ENCODE data around the gene DAPK2.

DAPK2 gene

DNA sequence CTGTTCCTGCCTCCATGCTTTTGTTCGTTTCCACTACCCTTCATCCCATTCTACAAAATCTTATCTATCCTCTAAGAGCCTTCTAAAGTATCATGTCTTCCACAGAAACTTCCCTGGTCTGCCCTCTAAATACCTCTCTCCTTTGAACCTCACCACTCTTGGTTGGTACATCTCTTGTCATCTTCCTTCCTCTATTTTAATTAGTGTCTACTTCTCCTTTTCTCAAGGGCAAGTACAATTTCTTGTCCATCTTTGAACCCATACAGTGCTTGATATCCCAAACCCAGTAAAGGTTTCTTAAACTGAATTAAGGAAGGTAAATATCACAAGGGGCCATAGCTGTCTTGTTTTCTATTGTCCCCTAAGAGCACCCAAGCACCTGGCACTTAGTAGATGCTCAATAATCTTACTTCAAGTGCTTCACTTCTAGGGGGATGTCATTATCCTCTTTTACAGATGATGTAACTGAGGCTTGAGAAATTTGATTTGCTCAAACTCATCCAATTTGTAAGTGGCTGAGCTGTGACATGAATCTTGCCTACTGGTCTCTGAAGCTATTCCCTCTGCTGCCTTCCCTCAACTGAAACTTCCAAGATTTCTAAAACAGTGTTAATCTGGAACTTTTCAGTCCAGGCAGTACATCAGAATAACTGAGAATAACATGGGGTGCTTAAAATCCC lies 2.6 kb upstream of the DAPK2 start:
- in situ Hi-C loops (cut with HindIII; ENCODE audit: low sequenced_read_pairs), result no loop called here
- DNase-seq (ENCODE audit: low read depth), result no peak
- no peak overlapping the region for H3K4me3 ChIP-seq (ENCODE audit: low read depth, low read length)
- TF ChIP-seq, protein P1, sequence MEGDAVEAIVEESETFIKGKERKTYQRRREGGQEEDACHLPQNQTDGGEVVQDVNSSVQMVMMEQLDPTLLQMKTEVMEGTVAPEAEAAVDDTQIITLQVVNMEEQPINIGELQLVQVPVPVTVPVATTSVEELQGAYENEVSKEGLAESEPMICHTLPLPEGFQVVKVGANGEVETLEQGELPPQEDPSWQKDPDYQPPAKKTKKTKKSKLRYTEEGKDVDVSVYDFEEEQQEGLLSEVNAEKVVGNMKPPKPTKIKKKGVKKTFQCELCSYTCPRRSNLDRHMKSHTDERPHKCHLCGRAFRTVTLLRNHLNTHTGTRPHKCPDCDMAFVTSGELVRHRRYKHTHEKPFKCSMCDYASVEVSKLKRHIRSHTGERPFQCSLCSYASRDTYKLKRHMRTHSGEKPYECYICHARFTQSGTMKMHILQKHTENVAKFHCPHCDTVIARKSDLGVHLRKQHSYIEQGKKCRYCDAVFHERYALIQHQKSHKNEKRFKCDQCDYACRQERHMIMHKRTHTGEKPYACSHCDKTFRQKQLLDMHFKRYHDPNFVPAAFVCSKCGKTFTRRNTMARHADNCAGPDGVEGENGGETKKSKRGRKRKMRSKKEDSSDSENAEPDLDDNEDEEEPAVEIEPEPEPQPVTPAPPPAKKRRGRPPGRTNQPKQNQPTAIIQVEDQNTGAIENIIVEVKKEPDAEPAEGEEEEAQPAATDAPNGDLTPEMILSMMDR (IDR thresholded peaks at IDR 0.05; ENCODE audit: low read depth, low read length, missing control alignments), result no peak

DNA sequence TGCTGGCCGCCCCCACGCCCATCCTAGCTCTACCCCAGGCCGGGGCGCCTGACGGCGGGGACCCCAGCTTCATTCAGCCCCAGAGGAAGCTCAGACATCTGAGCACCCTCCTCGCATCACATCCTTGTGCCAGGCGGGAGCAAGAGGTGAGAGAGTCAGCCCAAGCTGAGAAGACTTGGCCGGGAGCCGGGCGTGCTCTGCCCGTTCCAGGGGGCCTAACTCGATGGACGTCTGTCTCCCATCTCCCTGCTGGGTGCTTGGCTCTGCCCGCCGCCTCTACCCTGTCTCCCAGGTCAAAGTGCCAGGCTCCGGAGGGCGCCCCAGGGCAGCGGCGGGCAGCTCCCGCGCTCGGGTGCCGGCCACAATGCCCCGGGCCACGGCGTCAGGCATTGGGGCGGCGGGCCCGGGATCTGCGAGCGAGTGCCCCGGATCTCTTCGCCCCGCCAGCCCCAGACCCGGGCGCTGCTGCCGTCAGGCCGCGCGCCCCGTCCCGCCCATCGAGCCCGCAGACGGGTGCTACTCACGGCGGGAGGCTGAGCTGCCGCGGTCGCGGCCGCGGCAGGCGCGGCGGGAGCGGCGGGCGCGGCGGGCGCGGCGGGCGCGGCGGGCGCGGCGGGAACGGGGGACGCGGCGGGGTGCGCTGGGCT lies 388 bp downstream of the DAPK2 start:
- in situ Hi-C loops (cut with HindIII; ENCODE audit: low sequenced_read_pairs), result no loop called here
- TF ChIP-seq, protein P1 (IDR thresholded peaks at IDR 0.05; ENCODE audit: low read depth, low read length, missing control alignments), result no peak
- H3K4me3 ChIP-seq (ENCODE audit: low read depth, low read length), result peak overlapping the region; percentile 46
- DNase-seq (ENCODE audit: low read depth), result no peak

GRCh38 chr15:64045101-64045435 lies 1.2 kb downstream of the DAPK2 start:
- TF ChIP-seq, protein P1 (IDR thresholded peaks at IDR 0.05; ENCODE audit: low read depth, low read length, missing control alignments), result no peak
- DNase-seq (ENCODE audit: low read depth), result no peak
- H3K4me3 ChIP-seq (ENCODE audit: low read depth, low read length), result no peak overlapping the region
- in situ Hi-C loops (cut with HindIII; ENCODE audit: low sequenced_read_pairs), result no loop called here

DNA sequence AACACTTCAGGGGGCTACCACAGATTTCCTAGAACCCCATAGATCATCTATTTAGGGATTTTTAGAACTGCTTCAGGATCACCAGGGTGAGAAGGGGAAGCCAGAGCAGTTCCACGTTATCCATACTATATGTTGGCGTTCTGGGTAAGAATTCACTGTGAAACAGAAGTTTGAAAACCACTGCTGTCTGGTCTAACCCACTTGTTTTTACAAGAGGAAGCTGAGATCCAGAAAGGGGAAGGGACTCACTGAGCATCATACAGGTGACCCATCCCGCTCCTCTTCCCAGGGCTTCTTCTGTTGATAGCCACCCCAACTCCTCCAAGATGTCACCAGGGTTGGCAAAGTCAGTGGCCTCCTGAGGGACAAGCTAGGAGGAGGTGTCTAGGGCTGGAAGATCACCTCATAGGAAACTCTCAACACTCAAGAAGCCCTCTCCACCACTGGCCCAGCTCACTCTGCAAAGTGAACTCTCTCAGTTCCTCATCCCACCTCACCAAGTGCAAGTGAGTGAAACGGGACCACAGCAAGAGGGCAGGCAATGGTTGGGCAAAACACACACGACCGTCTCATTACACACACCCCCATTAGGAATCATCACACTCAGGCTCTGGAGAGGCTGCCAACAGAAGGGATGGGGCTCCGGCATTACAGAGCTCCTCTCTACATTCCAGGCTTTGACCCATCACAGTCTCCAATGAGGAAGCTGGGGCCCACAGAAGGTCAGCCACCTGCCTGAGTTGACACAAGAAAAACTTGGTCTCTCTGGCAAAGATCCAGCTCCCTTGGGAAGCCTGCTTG lies 1.8 kb downstream of the DAPK2 start:
- DNase-seq (ENCODE audit: low read depth), result no peak
- H3K4me3 ChIP-seq (ENCODE audit: low read depth, low read length), result no peak overlapping the region
- in situ Hi-C loops (cut with HindIII; ENCODE audit: low sequenced_read_pairs), result no loop called here
- TF ChIP-seq, protein P1 (IDR thresholded peaks at IDR 0.05; ENCODE audit: low read depth, low read length, missing control alignments), result no peak

- no peak overlapping the region for H3K4me3 ChIP-seq (ENCODE audit: low read depth, low read length)
- in situ Hi-C loops (cut with HindIII; ENCODE audit: low sequenced_read_pairs), result no loop called here
- no peak for DNase-seq (ENCODE audit: low read depth)
- TF ChIP-seq, protein P1 (IDR thresholded peaks at IDR 0.05; ENCODE audit: low read depth, low read length, missing control alignments), result no peak
These were observed 7.2 kb downstream of the DAPK2 start for GRCh38 chr15:64038878-64039610.

GRCh38 chr15:64037966-64038365 lies 8.3 kb downstream of the DAPK2 start:
- TF ChIP-seq, protein P1 (IDR thresholded peaks at IDR 0.05; ENCODE audit: low read depth, low read length, missing control alignments), result no peak
- in situ Hi-C loops (cut with HindIII; ENCODE audit: low sequenced_read_pairs), result no loop called here
- H3K4me3 ChIP-seq (ENCODE audit: low read depth, low read length), result no peak overlapping the region
- DNase-seq (ENCODE audit: low read depth), result no peak

All from astrocyte of the cerebellum (primary cell).